Keratinocyte (primary cell): Measurements from ENCODE around the gene ADGRF1.

ENCODE experiments used
- CTCF ChIP-seq, 3 experiments: IDR thresholded peaks in 1 of 3; conservative IDR thresholded peaks in 1 of 3; optimal IDR thresholded peaks in 1 of 3; 2 replicates in 2 of 3; 3 replicates in 1 of 3; pipeline versions ENCODE3 to v1.5.1; 2011; ENCODE audit warnings: low read length in 3 of 3, mild to moderate bottlenecking in 3 of 3, moderate library complexity in 2 of 3, control low read depth in 1 of 3, inconsistent platforms in 1 of 3; ENCODE audit not compliant: insufficient read depth in 2 of 3; ENCODE audit errors: extremely low read depth in 1 of 3
- EZH2 ChIP-seq: IDR thresholded peaks from one replicate; pipeline ENCODE4 v1.6.1; 2012; ENCODE audit warnings: inconsistent platforms, mild to moderate bottlenecking, low read length, moderate library complexity

GRCh38 chr6:46979206-46979605 is 62.9 kb downstream of the ADGRF1 start:
- TF ChIP-seq CTCF (optimal IDR thresholded peaks at IDR 0.05 in 1 of 3, IDR thresholded peaks at IDR 0.05 in 1 of 3, conservative IDR thresholded peaks at IDR 0.05 in 1 of 3; ENCODE audit: extremely low read depth in 1 of 3, insufficient read depth in 2 of 3, low read length in 3 of 3) (no peak), EZH2 (no peak)
